ENCODE measurements around the gene KIF26A.

KIF26A gene

DNA sequence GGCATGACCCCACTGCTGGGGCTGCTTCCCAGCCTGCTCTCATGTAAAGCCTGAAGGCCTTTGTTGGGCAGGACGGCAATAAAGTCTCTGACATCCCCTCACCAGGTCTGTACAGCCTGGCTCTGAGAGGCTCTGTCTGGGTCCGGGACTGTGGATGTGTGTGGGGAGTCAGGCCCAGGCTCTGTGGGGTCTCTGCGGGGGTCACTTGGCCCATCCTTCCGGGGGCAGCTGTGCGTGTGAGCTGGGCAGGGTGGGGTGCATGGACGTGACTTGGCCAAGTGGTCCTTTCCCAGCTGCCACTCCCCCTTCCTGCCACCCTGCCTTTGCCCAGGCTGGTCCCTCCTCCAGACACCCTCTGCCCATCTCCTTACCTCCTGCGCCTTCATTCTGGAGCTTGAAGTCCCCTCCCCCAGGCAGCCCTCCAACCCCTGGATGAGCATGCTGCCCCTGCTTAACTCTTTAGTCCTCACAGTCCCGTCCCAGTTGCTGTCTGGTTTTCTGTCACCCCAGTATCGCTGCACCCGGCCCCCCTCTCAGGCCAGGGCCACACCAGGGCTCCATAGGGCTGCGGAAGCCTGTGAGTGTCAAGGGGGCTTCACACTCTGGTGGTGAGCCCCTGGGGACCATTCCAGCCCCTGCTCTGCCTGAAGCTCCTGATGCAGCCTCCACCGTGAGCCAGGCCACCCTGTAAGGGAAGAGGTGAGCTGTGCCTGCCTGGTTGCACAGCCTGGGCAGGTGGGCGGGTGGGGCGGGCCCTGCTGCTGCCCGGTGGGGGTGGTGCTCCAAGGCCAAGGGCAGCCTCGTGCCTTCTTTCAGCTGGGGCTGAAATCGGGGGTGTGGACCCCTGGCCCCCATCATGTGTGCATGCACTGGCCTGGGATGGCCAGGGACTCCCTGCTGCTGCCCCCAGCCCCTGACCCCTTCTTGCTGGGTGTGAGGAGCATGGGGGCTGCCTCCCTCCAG, 25.5 kb upstream of the KIF26A start:
- no peak for DNase-seq (ENCODE audit: low spot score)

DNA sequence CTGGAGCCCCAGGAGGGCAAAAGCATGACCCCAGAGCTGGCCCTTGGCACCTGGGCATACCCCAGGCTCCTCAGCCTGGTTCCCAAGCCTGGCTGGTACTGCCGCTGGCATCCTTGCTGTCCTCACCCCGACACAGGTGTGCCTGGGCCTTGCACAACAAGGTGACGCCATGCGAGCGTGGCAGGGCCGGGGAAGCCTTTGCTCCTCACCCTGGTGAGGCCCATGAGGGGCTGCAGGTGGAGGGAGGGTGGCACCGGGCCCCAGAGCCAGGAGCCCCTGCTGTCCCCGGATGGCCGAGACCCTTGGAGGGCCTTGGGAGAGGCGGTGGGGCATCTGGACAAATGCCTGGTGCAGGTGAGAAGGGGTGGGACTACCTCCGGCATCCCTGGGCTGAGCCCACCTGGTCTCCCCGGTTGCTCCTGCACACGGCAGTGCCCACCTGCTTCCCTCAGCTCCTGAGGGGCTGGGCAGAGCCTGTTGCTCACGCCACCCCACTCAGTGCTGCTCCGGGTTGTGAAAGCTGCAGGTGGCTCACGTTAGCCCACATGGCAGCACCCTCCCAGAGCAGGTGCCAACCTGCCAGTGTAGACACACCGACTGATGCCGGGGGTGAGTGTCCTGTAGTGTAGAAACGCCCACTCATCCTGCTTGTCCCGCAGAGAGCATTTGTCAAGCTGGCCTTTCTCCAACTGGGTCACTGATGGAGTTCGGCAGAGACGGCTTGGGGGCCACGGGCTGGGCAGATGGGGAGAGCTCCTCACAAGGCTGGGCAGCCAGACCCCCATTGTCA, 24.6 kb upstream of the KIF26A start:
- no peak for DNase-seq (ENCODE audit: low spot score)

DNA sequence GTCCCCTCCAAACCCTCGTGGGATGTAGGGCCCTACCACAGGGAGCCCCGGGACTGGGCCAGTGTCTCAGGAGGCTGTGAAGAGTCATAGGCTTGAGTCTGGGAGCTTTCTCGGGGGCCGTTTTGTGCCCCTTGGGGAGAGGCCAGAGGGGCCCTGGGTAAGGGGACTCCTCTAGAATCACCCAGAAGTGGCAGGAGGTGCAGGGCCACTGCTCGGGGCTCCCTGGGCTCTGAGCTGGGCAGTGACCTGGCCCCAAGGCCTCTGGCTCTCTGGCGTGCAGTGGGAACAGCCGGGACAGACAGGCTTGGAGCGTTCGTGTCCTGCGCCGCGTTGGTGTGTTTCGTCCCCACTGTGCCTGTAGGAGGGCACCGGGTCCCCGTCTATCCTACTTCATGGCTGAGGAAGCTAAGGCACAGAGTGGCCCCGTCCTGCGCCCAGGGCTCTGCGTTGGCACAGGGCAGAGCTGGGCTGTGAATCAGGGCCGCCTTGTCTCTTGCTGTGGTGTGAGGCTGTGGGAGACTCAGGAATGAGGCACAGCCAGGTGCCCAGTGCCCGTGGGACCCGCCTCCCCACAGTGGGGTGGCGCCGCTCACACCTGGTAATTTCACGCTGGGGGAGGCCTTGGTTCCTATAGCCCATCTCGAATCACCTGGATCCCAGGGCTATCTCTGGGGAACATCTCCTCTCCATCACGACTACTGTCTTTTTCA, 23.8 kb upstream of the KIF26A start:
- no peak for DNase-seq (ENCODE audit: low spot score)

DNA sequence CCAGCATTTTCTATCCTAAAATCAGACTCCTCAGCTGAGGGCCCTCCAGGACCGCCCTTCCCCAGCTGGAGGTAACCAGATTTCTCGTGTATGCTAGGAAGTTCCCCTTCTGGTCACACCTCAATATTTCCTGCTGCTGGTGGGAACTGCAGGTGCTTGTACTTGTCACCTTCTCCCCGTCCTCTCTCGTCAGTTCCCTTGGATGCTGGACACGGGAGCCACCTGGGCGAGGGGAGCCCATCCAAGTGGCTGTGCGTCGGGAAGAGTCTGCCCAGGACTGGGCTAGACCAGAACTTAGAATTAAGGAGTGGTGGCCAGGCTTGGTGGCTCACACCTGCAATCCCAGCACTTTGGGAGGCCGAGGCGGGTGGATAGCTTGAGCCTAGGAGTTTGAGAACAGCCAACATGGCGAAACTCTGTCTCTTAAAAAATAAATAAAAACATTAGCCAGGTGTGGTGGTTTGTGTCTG, 23.2 kb upstream of the KIF26A start:
- no peak for DNase-seq (ENCODE audit: low spot score)

- no peak for DNase-seq (ENCODE audit: low spot score)
Measured at GRCh38 chr14:104115691-104116287, 22.6 kb upstream of the KIF26A start.

GRCh38 chr14:104116288-104116755, 22.1 kb upstream of the KIF26A start:
- DNase-seq (ENCODE audit: low spot score), result no peak

DNA sequence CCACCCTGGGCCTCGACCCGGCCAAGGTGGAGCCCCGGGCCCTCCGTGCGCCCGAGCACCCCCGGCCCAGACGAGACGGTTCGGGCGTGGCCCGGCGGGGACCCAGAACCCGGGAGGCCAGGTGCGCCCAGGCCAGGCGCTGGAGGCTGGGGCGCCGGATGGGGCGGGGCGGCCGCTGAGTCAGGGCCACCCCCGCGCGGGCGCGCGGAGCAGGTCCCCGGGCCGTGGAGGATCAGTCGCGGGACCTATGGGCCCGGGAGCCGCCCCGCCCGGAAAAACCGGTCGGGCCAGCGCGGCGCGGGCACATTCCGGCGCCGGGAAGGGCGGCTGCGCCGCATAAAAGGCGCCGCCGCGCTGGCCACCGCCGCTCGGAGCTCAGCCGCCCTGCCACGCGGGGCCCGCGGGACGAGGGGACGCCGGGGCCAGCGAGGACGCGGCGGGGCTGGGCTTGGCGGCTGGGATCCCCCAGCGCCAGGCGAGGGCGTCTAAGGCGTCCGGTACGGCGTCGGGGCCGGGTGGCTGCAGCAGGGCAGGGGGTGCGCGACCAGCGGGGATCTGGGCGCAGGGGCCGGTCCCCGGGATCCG, 21.5 kb upstream of the KIF26A start:
- DNase-seq (ENCODE audit: low spot score), result no peak

- no peak for DNase-seq (ENCODE audit: low spot score)
Measured at GRCh38 chr14:104117341-104118005, 20.9 kb upstream of the KIF26A start.

DNA sequence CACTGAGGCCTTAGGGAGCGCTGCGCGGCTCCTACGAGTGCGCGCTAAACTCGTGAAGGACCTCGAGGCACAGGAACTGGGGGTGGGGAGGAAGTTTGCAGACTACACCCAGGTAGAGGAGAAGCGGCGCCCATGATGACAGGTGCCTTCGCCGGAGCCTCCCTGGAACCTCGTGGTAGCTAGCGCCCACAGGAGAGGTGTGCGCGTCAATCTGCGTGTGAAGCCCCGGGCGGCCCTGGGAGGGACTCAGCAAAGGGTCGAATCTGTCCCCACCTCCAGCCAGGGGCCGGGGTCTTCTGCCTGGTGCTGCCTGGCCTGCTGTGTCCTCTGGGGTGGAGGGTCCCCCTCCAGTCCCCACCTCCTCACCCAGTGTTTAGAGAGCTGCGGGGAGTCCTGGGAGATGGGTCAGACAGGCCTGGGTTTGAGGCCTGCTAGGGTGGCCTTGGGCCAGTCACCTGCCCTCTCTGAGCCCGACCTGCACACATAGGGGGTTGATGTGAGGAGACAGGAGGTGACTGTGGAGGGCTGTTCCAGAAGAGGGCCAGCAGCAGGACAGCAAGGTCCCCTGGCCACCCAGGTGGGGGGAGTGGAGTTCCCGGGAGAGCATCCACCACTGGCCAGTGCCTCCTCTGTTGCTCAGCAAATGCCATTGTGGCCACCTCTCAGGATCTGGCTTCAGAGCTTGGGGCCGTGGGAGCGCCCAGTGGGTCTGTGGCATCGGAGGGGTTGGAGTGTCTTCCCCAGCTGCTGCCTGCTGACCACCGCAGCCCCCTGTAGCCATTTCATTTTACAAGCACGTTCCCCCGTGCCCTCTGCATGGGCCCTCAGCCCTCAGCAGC, 20.2 kb upstream of the KIF26A start:
- no peak for DNase-seq (ENCODE audit: low spot score)

GRCh38 chr14:104119119-104119487, 19.3 kb upstream of the KIF26A start:
- DNase-seq (ENCODE audit: low spot score), result no peak

- no peak for DNase-seq (ENCODE audit: low spot score)
Measured at GRCh38 chr14:104119488-104120251, 18.7 kb upstream of the KIF26A start.

GRCh38 chr14:104120281-104120741, 18.1 kb upstream of the KIF26A start:
- no peak for DNase-seq (ENCODE audit: low spot score)

- no peak for DNase-seq (ENCODE audit: low spot score)
Measured at GRCh38 chr14:104121142-104121541, 17.2 kb upstream of the KIF26A start.

- no peak for DNase-seq (ENCODE audit: low spot score)
Measured at GRCh38 chr14:104123879-104124278, 14.5 kb upstream of the KIF26A start.

DNA sequence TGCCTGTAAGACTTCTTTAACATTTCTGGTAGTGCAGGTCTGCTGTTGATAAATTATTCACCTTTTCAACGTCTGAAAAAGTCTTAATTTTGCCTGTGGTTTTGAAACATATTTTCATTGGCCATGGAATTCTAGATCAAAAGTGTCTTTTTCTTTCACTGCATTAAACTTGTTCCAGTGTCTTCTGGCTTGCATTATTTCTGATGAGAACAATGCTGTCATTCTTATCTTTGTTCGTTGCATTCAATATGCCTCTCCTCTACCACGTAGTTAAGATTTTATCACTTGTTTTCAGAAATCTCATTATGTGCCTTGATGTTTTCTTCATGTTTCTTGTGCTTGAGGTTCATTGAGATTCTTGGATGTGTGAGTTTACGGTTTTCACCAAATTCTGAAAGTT, 13.4 kb upstream of the KIF26A start:
- DNase-seq (ENCODE audit: low spot score), result no peak

DNA sequence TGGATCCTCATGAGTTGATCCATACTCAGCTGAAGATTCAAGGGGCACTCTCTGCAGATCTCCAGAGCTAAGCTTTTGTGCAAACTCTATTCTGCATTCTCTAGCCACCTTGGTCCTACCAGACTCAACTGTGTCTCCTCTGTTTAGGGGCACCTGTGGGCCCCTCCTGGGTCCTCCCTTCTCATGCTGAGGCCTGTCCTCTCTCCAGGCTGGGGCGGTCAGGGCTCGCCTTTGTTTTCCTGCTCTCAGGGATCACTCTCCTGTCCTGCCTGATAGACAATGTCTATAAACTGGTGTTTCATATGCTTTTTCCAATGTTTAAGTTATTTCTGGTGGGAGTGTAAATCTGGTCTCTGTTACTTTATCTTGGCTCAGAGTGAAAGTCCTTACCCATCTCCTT, 11.6 kb upstream of the KIF26A start:
- DNase-seq (ENCODE audit: low spot score), result no peak

- DNase-seq (ENCODE audit: low spot score), result no peak
Measured at GRCh38 chr14:104128981-104129380, 9.4 kb upstream of the KIF26A start.

DNA sequence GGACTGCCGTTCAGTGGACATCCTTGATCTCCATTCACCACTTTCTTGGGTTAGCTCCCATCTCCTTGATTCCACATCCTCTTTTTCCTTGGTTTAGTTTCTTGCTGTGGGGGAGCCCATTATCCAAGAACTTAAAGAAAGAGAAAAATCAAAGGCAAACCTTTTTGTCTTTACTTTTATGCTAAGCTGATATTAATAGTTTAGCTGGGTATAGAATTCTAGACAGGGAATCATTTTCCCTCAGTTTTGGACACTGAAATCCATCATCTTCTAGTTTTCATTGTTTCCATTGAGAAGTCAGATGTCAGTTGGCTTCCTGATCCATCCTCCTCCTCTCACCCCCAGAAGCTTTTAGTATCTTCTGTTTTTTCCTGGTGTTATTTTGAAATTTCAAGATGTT, 8.8 kb upstream of the KIF26A start:
- DNase-seq (ENCODE audit: low spot score), result no peak
